GM21825 (cell line): ENCODE data around the gene GPC6.
"Not testable (repeated sequence)": the region's sequence is repeated elsewhere in the genome, so short reads cannot be mapped to it uniquely, and the experiment has no call there.

ENCODE experiments used
- ATAC-seq: cut with Tn5 transposase; IDR thresholded peaks from one replicate; pipeline ENCODE4 v1.9.1; 2021; ENCODE audit warnings: mild to moderate bottlenecking, moderate library complexity; ENCODE audit not compliant: unreplicated experiment

GPC6 gene

GRCh38 chr13:93496117-93496516 is 269.5 kb downstream of the GPC6 start:
- ATAC-seq = not testable (repeated sequence)

GRCh38 chr13:93496985-93497673 is 270.5 kb downstream of the GPC6 start:
- no peak for ATAC-seq

GRCh38 chr13:93499991-93500390 is 273.4 kb downstream of the GPC6 start:
- no peak for ATAC-seq

- ATAC-seq = no peak
Measured at GRCh38 chr13:93502071-93502470, 275.5 kb downstream of the GPC6 start.

- no peak for ATAC-seq
Measured at GRCh38 chr13:93502987-93503615, 276.5 kb downstream of the GPC6 start.

GRCh38 chr13:93505104-93505952 is 278.7 kb downstream of the GPC6 start:
- no peak for ATAC-seq

- no peak for ATAC-seq
Measured at GRCh38 chr13:93511011-93511410, 284.4 kb downstream of the GPC6 start.

GRCh38 chr13:93515267-93515666 is 288.7 kb downstream of the GPC6 start:
- ATAC-seq = no peak

- ATAC-seq = no peak
Measured at GRCh38 chr13:93517658-93518057, 291.1 kb downstream of the GPC6 start.

GRCh38 chr13:93521307-93521706 is 294.7 kb downstream of the GPC6 start:
- ATAC-seq = no peak

- no peak for ATAC-seq
Measured at GRCh38 chr13:93522501-93522900, 295.9 kb downstream of the GPC6 start.

GRCh38 chr13:93525087-93525486 is 298.5 kb downstream of the GPC6 start:
- ATAC-seq = no peak

- no peak for ATAC-seq
Measured at GRCh38 chr13:93527748-93528297, 301.2 kb downstream of the GPC6 start.

- ATAC-seq = no peak
Measured at GRCh38 chr13:93529961-93530360, 303.4 kb downstream of the GPC6 start.

GRCh38 chr13:93534181-93534700 is 307.6 kb downstream of the GPC6 start:
- ATAC-seq = no peak

GRCh38 chr13:93535251-93535650 is 308.6 kb downstream of the GPC6 start:
- ATAC-seq = no peak

GRCh38 chr13:93539914-93540313 is 313.3 kb downstream of the GPC6 start:
- ATAC-seq = no peak

GRCh38 chr13:93547886-93548285 is 321.3 kb downstream of the GPC6 start:
- ATAC-seq = no peak

GRCh38 chr13:93549326-93550005 is 322.9 kb downstream of the GPC6 start:
- ATAC-seq = no peak

GRCh38 chr13:93550236-93550635 is 323.6 kb downstream of the GPC6 start:
- ATAC-seq = no peak

- no peak for ATAC-seq
Measured at GRCh38 chr13:93552596-93552995, 326.0 kb downstream of the GPC6 start.
